Naive thymus-derived CD4-positive, alpha-beta T cell (primary cell): ENCODE data around the gene MREG. TPM values are rescaled to one million over a fixed set of nuclear protein-coding genes. Genes with fewer than 3 reads are reported as not detected.
A peak's percentile ranks its signal among the peaks of the same experiment; 100 is the strongest.

Experiments
- ATAC-seq: fragments of 150-1000 bp; cut with Tn5 transposase; 2 replicates; pipeline ENCODE4 v1.10.0; 2021; ENCODE audit warnings: mild to moderate bottlenecking, moderate library complexity
- CTCF ChIA-PET: fragments of 350-600 bp; sonication (Branson Sonifier 250); formaldehyde crosslinking; loops from one replicate; lab custom pipeline; 2021; ENCODE audit warnings: antibody characterized with exemption; lab: Charles Lee
- POLR2A ChIA-PET: fragments of 350-600 bp; sonication (Branson Sonifier 250); formaldehyde crosslinking; loops from one replicate; lab custom pipeline; 2021; ENCODE audit warnings: antibody characterized with exemption, inconsistent platforms; lab: Charles Lee
- DNase-seq, 9 donors: peaks; one replicate each; pipeline versions ENCODE4 v3.0.0 to v3.0.0-alpha.2; 2020 to 2022; ENCODE audit warnings: mixed read lengths in 1 of 9
- H3K27ac ChIP-seq: one replicate; pipeline ENCODE4 v1.7.0; 2013; ENCODE audit warnings: mild to moderate bottlenecking, low read depth, low read length, moderate library complexity
- H3K27me3 ChIP-seq, 2 donors: one replicate each; pipeline ENCODE4 v1.7.0; 2013; ENCODE audit warnings: low read length in 2 of 2, mild to moderate bottlenecking in 2 of 2, moderate library complexity in 2 of 2; ENCODE audit not compliant: control insufficient read depth in 2 of 2, insufficient read depth in 2 of 2
- H3K36me3 ChIP-seq, 3 experiments: 1 replicate in 2 of 3; 2 replicates in 1 of 3; pipeline ENCODE4 v1.7.0; 2013; ENCODE audit warnings: low read length in 3 of 3, mild to moderate bottlenecking in 3 of 3, moderate library complexity in 1 of 3; ENCODE audit not compliant: insufficient read depth in 3 of 3, control insufficient read depth in 2 of 3
- H3K4me1 ChIP-seq, 2 donors: one replicate each; pipeline ENCODE4 v1.7.0; 2013; ENCODE audit warnings: low read length in 2 of 2, mild to moderate bottlenecking in 2 of 2, moderate library complexity in 1 of 2; ENCODE audit not compliant: control insufficient read depth in 2 of 2, insufficient read depth in 2 of 2
- H3K4me3 ChIP-seq: 2 replicates; pipeline ENCODE4 v1.7.0; 2013; ENCODE audit warnings: mild to moderate bottlenecking, low read length
- H3K9me3 ChIP-seq, 3 experiments: 1 replicate in 2 of 3; 2 replicates in 1 of 3; pipeline ENCODE4 v1.7.0; 2013; ENCODE audit warnings: low read length in 3 of 3; ENCODE audit not compliant: control insufficient read depth in 2 of 3
- H3K27ac Mint-ChIP-seq, 9 donors: one replicate each; pipeline ENCODE4 v1.8.0; 2020 to 2022; ENCODE audit warnings: mixed read lengths in 9 of 9, mild to moderate bottlenecking in 8 of 9, moderate library complexity in 5 of 9, inconsistent platforms in 2 of 9
- H3K27me3 Mint-ChIP-seq, 5 donors: one replicate each; pipeline ENCODE4 v1.8.0; 2021 to 2022; ENCODE audit warnings: mixed read lengths in 5 of 5, mild to moderate bottlenecking in 1 of 5
- H3K36me3 Mint-ChIP-seq, 5 donors: one replicate each; pipeline ENCODE4 v1.8.0; 2020 to 2022; ENCODE audit warnings: mixed read lengths in 5 of 5, mild to moderate bottlenecking in 3 of 5, inconsistent platforms in 1 of 5
- H3K4me1 Mint-ChIP-seq, 7 donors: one replicate each; pipeline ENCODE4 v1.8.0; 2020 to 2022; ENCODE audit warnings: mixed read lengths in 7 of 7, mild to moderate bottlenecking in 3 of 7, inconsistent platforms in 1 of 7
- H3K4me3 Mint-ChIP-seq, 10 donors: one replicate each; pipeline ENCODE4 v1.8.0; 2020 to 2022; ENCODE audit warnings: mild to moderate bottlenecking in 10 of 10, mixed read lengths in 10 of 10, moderate library complexity in 6 of 10, inconsistent platforms in 2 of 10
- H3K9me3 Mint-ChIP-seq, 11 donors: one replicate each; pipeline ENCODE4 v1.8.0; 2020 to 2022; ENCODE audit warnings: mixed read lengths in 11 of 11, mild to moderate bottlenecking in 4 of 11, inconsistent platforms in 1 of 11, moderate library complexity in 1 of 11
- intact Hi-C, 2 donors: fragments of 100-400 bp; cut with micrococcal nuclease; formaldehyde crosslinking; loops; one replicate each; pipeline ENCODE4 v1.15.1; 2023
- polyA plus RNA-seq, 2 donors: library from polyadenylated mRNA; unstranded; fragments of 300-500 nt; fragmentation: Illumina TruSeq; gene quantifications; one replicate each; pipeline ENCODE4 v1.2.3, GENCODE V29; 2021
- total RNA-seq, 6 experiments: library from RNA in 5 of 6; stranded (reverse) in 5 of 6; gene quantifications; 1 replicate in 5 of 6; 2 replicates in 1 of 6; pipeline ENCODE4 v1.2.3 and lab custom pipeline; 2021 to 2026

Gene MREG
- total and polyA plus RNA-seq, 7 experiments from 2014 or later = 0.39 to 8.5 (median 6.1) TPM

GRCh38 chr2:215951558-215951957 lies 61.8 kb downstream of the MREG start:
- no peaks in the 10 kb centered on the region for H3K4me1 ChIP-seq
- peaks cover 1 to 19% (median 4%) of the 10 kb centered on the region in 5 donors for H3K36me3 Mint-ChIP-seq
- ATAC-seq = no peak
- H3K27me3 Mint-ChIP-seq = no peaks in the 10 kb centered on the region
- peaks cover 0 to 2% (median 0%) of the 10 kb centered on the region in 7 donors for H3K4me1 Mint-ChIP-seq
- H3K4me3 Mint-ChIP-seq = no peak overlapping the region
- no peak overlapping the region for H3K27ac ChIP-seq
- no peak for DNase-seq
- intact Hi-C loops = loop anchor here in 1 of 2 donors (2.0 kb wide), 1 partner anchor 61 kb away; the partner anchor contains the start of gene MREG
- H3K27me3 ChIP-seq = no peaks in the 10 kb centered on the region
- no peak overlapping the region for H3K27ac Mint-ChIP-seq
- H3K9me3 ChIP-seq = no peaks in the 10 kb centered on the region
- no peaks in the 10 kb centered on the region for H3K36me3 ChIP-seq
- H3K9me3 Mint-ChIP-seq = no peaks in the 10 kb centered on the region
- POLR2A ChIA-PET = no interaction called here
- CTCF ChIA-PET = interaction anchor here (0.5 kb wide), 1 partner anchor 125 kb away, joined by 3 read pairs; no protein-coding TSS in a partner anchor
- H3K4me3 ChIP-seq = no peak overlapping the region

- H3K9me3 Mint-ChIP-seq = no peaks in the 10 kb centered on the region
- Histone ChIP-seq H3K27ac (no peak overlapping the region), H3K4me3 (no peak overlapping the region), H3K4me1 (no peaks in the 10 kb centered on the region), H3K36me3 (peaks cover 0 to 8% (median 0%) of the 10 kb centered on the region in 3 experiments), H3K9me3 (no peaks in the 10 kb centered on the region), H3K27me3 (no peaks in the 10 kb centered on the region)
- no peak overlapping the region for H3K4me3 Mint-ChIP-seq
- DNase-seq (peak in 6 of 9 donors; percentile 4 to 47 (median 26)), ATAC-seq (peak; percentile 42)
- ChIA-PET POLR2A (interaction anchor here (0.7 kb wide), 1 partner anchor 120 kb away, joined by 4 read pairs; no protein-coding TSS in a partner anchor), CTCF (interaction anchor here (0.6 to 1.1 kb wide), 4 partner anchors 72 to 200 kb away, joined by 3 to 6 read pairs (median 4); no protein-coding TSS in a partner anchor)
- peaks cover 5 to 31% (median 11%) of the 10 kb centered on the region in 5 donors for H3K36me3 Mint-ChIP-seq
- H3K4me1 Mint-ChIP-seq = peaks cover 0 to 5% (median 0%) of the 10 kb centered on the region in 7 donors
- H3K27ac Mint-ChIP-seq = no peak overlapping the region
- intact Hi-C loops = loop anchor here (1.0 to 2.0 kb wide), 3 partner anchors 63 to 190 kb away; partner anchors contain the start of gene MREG (in 1 of the 2)
- no peaks in the 10 kb centered on the region for H3K27me3 Mint-ChIP-seq
Observed at GRCh38 chr2:215949991-215950404, 63.4 kb downstream of the MREG start.

- no peak overlapping the region for H3K27ac Mint-ChIP-seq
- intact Hi-C loops = no loop called here
- peaks cover 8 to 37% (median 21%) of the 10 kb centered on the region in 5 donors for H3K36me3 Mint-ChIP-seq
- no peaks in the 10 kb centered on the region for H3K27me3 ChIP-seq
- no peaks in the 10 kb centered on the region for H3K9me3 ChIP-seq
- peaks cover 0 to 5% (median 0%) of the 10 kb centered on the region in 7 donors for H3K4me1 Mint-ChIP-seq
- H3K9me3 Mint-ChIP-seq = no peaks in the 10 kb centered on the region
- no peaks in the 10 kb centered on the region for H3K4me1 ChIP-seq
- ChIA-PET POLR2A (no interaction called here), CTCF (no interaction called here)
- peaks cover 0 to 14% (median 0%) of the 10 kb centered on the region in 3 experiments for H3K36me3 ChIP-seq
- DNase-seq (no peak), ATAC-seq (no peak)
- H3K27me3 Mint-ChIP-seq = no peaks in the 10 kb centered on the region
- no peak overlapping the region for H3K4me3 Mint-ChIP-seq
- no peak overlapping the region for H3K4me3 ChIP-seq
- H3K27ac ChIP-seq = no peak overlapping the region
Observed at GRCh38 chr2:215948051-215948450, 65.3 kb downstream of the MREG start.

GRCh38 chr2:215946586-215946985 lies 66.8 kb downstream of the MREG start:
- H3K27ac ChIP-seq = no peak overlapping the region
- no peaks in the 10 kb centered on the region for H3K27me3 ChIP-seq
- peaks cover 11 to 41% (median 29%) of the 10 kb centered on the region in 5 donors for H3K36me3 Mint-ChIP-seq
- no peak overlapping the region for H3K4me3 Mint-ChIP-seq
- no peak overlapping the region for H3K4me3 ChIP-seq
- no peaks in the 10 kb centered on the region for H3K9me3 Mint-ChIP-seq
- no peaks in the 10 kb centered on the region for H3K9me3 ChIP-seq
- ATAC-seq = no peak
- H3K27ac Mint-ChIP-seq = no peak overlapping the region
- CTCF ChIA-PET = no interaction called here
- intact Hi-C loops = no loop called here
- H3K36me3 ChIP-seq = peaks cover 0 to 14% (median 0%) of the 10 kb centered on the region in 3 experiments
- POLR2A ChIA-PET = no interaction called here
- no peaks in the 10 kb centered on the region for H3K4me1 ChIP-seq
- no peaks in the 10 kb centered on the region for H3K27me3 Mint-ChIP-seq
- peaks cover 0 to 5% (median 0%) of the 10 kb centered on the region in 7 donors for H3K4me1 Mint-ChIP-seq
- DNase-seq = no peak

- Histone ChIP-seq H3K4me3 (no peak overlapping the region), H3K36me3 (peaks cover 0 to 14% (median 0%) of the 10 kb centered on the region in 3 experiments), H3K27me3 (no peaks in the 10 kb centered on the region), H3K4me1 (no peaks in the 10 kb centered on the region), H3K9me3 (no peaks in the 10 kb centered on the region), H3K27ac (no peak overlapping the region)
- peak overlapping the region in 1 of 9 donors; percentile 10 for H3K27ac Mint-ChIP-seq
- no peaks in the 10 kb centered on the region for H3K9me3 Mint-ChIP-seq
- intact Hi-C loops = no loop called here
- ChIA-PET CTCF (interaction anchor here (1.3 kb wide), 1 partner anchor 11 kb away, joined by 3 read pairs; no protein-coding TSS in a partner anchor), POLR2A (no interaction called here)
- no peaks in the 10 kb centered on the region for H3K27me3 Mint-ChIP-seq
- peaks cover 16 to 53% (median 29%) of the 10 kb centered on the region in 5 donors for H3K36me3 Mint-ChIP-seq
- H3K4me3 Mint-ChIP-seq = no peak overlapping the region
- H3K4me1 Mint-ChIP-seq = peaks cover 0 to 5% (median 0%) of the 10 kb centered on the region in 7 donors
- no peak for ATAC-seq
- no peak for DNase-seq
Observed at GRCh38 chr2:215942194-215942593, 71.2 kb downstream of the MREG start.

- H3K4me3 ChIP-seq = no peak overlapping the region
- Mint-ChIP-seq H3K27me3 (no peaks in the 10 kb centered on the region), H3K4me3 (no peak overlapping the region), H3K9me3 (no peaks in the 10 kb centered on the region), H3K4me1 (peaks cover 0 to 5% (median 0%) of the 10 kb centered on the region in 7 donors), H3K36me3 (peaks cover 16 to 49% (median 29%) of the 10 kb centered on the region in 5 donors), H3K27ac (no peak overlapping the region)
- H3K4me1 ChIP-seq = no peaks in the 10 kb centered on the region
- ChIA-PET POLR2A (no interaction called here), CTCF (interaction anchor here (1.3 kb wide), 1 partner anchor 11 kb away, joined by 3 read pairs; no protein-coding TSS in a partner anchor)
- no peaks in the 10 kb centered on the region for H3K27me3 ChIP-seq
- intact Hi-C loops = no loop called here
- DNase-seq (no peak), ATAC-seq (no peak)
- H3K27ac ChIP-seq = no peak overlapping the region
- peaks cover 0 to 14% (median 0%) of the 10 kb centered on the region in 3 experiments for H3K36me3 ChIP-seq
- no peaks in the 10 kb centered on the region for H3K9me3 ChIP-seq
Observed at GRCh38 chr2:215941726-215942125, 71.6 kb downstream of the MREG start.
